OCI-LY7 (cell line): Measurements from ENCODE around the gene PAN2. TPM values are rescaled to one million over a fixed set of nuclear protein-coding genes. Genes with fewer than 3 reads are reported as not detected.

ENCODE experiments used
- BruUV-seq: library from RNA; stranded (reverse); fragments of 400-500 nt; replicated peaks from 2 replicates; lab custom pipeline; 2021; lab: Mats Ljungman, UMichigan
- CTCF ChIA-PET: fragments of 300-600 bp; sonication (Branson Sonifier 250); formaldehyde crosslinking; loops from one replicate; lab custom pipeline; 2022; ENCODE audit warnings: antibody characterized with exemption; ENCODE audit not compliant: unreplicated experiment; lab: Charles Lee
- POLR2A ChIA-PET: fragments of 300-600 bp; sonication (Branson Sonifier 250); formaldehyde crosslinking; loops from one replicate; lab custom pipeline; 2022; ENCODE audit warnings: antibody characterized with exemption; lab: Charles Lee
- DNase-seq: peaks from one replicate; pipeline ENCODE4 v3.0.0-alpha.2; 2015; ENCODE audit warnings: low spot score
- H2AFZ ChIP-seq: fragments of 200-600 bp; sonication (generic), shearing (Covaris generic); 2 replicates; pipeline ENCODE4 v1.6.1; 2014; ENCODE audit warnings: mild to moderate bottlenecking, antibody characterized with exemption, low read length, moderate library complexity
- H3K27ac ChIP-seq: fragments of 200-600 bp; sonication (generic); 2 replicates; pipeline ENCODE4 v1.5.1; 2014; ENCODE audit warnings: mixed run types, low read depth, mild to moderate bottlenecking, moderate library complexity, low read length, inconsistent platforms; ENCODE audit not compliant: poor library complexity, severe bottlenecking
- H3K36me3 ChIP-seq: fragments of 200-600 bp; sonication (generic); 2 replicates; pipeline ENCODE4 v1.6.1; 2014; ENCODE audit warnings: mild to moderate bottlenecking, antibody characterized with exemption, low read length, moderate library complexity, mixed read lengths; ENCODE audit not compliant: insufficient read depth
- H3K4me1 ChIP-seq: fragments of 200-600 bp; sonication (generic); 2 replicates; pipeline ENCODE4 v1.5.1; 2014; ENCODE audit warnings: mild to moderate bottlenecking, low read length; ENCODE audit not compliant: insufficient read depth, poor library complexity, severe bottlenecking
- H3K4me2 ChIP-seq: fragments of 200-600 bp; sonication (generic); 2 replicates; pipeline ENCODE4 v1.6.1; 2014; ENCODE audit warnings: mild to moderate bottlenecking, low read length
- H3K4me3 ChIP-seq: fragments of 200-600 bp; sonication (generic); 2 replicates; pipeline ENCODE4 v1.5.1; 2014; ENCODE audit warnings: mild to moderate bottlenecking, low read depth, low read length; ENCODE audit not compliant: poor library complexity, severe bottlenecking
- H3K79me2 ChIP-seq: fragments of 200-600 bp; sonication (generic); 2 replicates; pipeline ENCODE4 v1.6.1; 2016; ENCODE audit warnings: low read depth, mild to moderate bottlenecking, low read length, moderate library complexity, mixed read lengths; ENCODE audit not compliant: insufficient read depth
- H3K9me2 ChIP-seq: fragments of 200-600 bp; sonication (generic); 2 replicates; pipeline ENCODE4 v1.6.1; 2016; ENCODE audit warnings: mild to moderate bottlenecking, low read length, mixed read lengths; ENCODE audit not compliant: insufficient read depth
- H3K9me3 ChIP-seq: fragments of 200-600 bp; sonication (generic); 2 replicates; pipeline ENCODE4 v1.6.1; 2014; ENCODE audit warnings: mild to moderate bottlenecking, mixed run types, low read length, mixed read lengths
- H4K20me1 ChIP-seq: fragments of 200-600 bp; sonication (generic); 2 replicates; pipeline ENCODE4 v1.6.1; 2014; ENCODE audit warnings: mild to moderate bottlenecking, antibody characterized with exemption, low read length, moderate library complexity, mixed read lengths; ENCODE audit not compliant: insufficient read depth
- CTCF ChIP-seq: fragments of 200-600 bp; sonication (generic); conservative IDR thresholded peaks from 2 replicates; pipeline ENCODE4 v1.5.1; 2014; ENCODE audit warnings: mild to moderate bottlenecking, antibody characterized with exemption, low read length, moderate library complexity, mixed read lengths
- EZH2phosphoT487 ChIP-seq: fragments of 200-600 bp; sonication (generic); IDR thresholded peaks from 2 replicates; pipeline ENCODE4 v1.6.1; 2018; ENCODE audit warnings: low read depth, borderline replicate concordance, mild to moderate bottlenecking, mixed run types, antibody characterized with exemption, low read length, moderate library complexity, mixed read lengths
- intact Hi-C: fragments of 100-400 bp; cut with micrococcal nuclease; formaldehyde crosslinking; loops from one replicate; pipeline ENCODE4 v1.10.0; 2022; ENCODE audit not compliant: unreplicated experiment
- total RNA-seq, 2 experiments: library from RNA; depleted of rRNA in 1 of 2; stranded (reverse); fragments of >200 nt in 1 of 2; shearing (Covaris generic) in 1 of 2; gene quantifications; 2 replicates each; pipeline ENCODE4 v1.2.3, GENCODE V29; 2014 to 2022

Gene PAN2
- total RNA-seq, 2 experiments from 2014 or later = 106 to 117 TPM

- CTCF ChIA-PET = no interaction called here
- H3K4me2 ChIP-seq = no peak overlapping the region
- H3K9me3 ChIP-seq = no peaks in the 10 kb centered on the region
- H3K36me3 ChIP-seq = peaks cover 96% of the 10 kb centered on the region
- H3K4me3 ChIP-seq = no peak overlapping the region
- H4K20me1 ChIP-seq = no peaks in the 10 kb centered on the region
- no peak for TF ChIP-seq CTCF
- no peak for TF ChIP-seq EZH2phosphoT487
- H3K9me2 ChIP-seq = no peaks in the 10 kb centered on the region
- no peak for DNase-seq
- no peak overlapping the region for H3K27ac ChIP-seq
- intact Hi-C loops = no loop called here
- no peaks in the 10 kb centered on the region for H3K4me1 ChIP-seq
- BruUV-seq = no TSS peak
- POLR2A ChIA-PET = no interaction called here
- no peak overlapping the region for H2AFZ ChIP-seq
- H3K79me2 ChIP-seq = peaks cover 12% of the 10 kb centered on the region; the same call in 1 of the 2 replicates
These were observed 51.8 kb downstream of the PAN2 start for GRCh38 chr12:56282030-56282429.

- Histone ChIP-seq H3K36me3 (peaks cover 95% of the 10 kb centered on the region), H3K4me1 (no peaks in the 10 kb centered on the region), H3K27ac (no peak overlapping the region), H3K9me3 (no peaks in the 10 kb centered on the region), H4K20me1 (no peaks in the 10 kb centered on the region), H3K4me3 (no peak overlapping the region), H2AFZ (no peak overlapping the region), H3K4me2 (no peak overlapping the region), H3K79me2 (peaks cover 2% of the 10 kb centered on the region; the same call in 1 of the 2 replicates), H3K9me2 (no peaks in the 10 kb centered on the region)
- BruUV-seq = no TSS peak
- no peak for DNase-seq
- intact Hi-C loops = no loop called here
- CTCF ChIA-PET = interaction anchor here (0.6 kb wide), 1 partner anchor 180 kb away, joined by 3 read pairs; no protein-coding TSS in a partner anchor
- POLR2A ChIA-PET = interaction anchor here (0.7 kb wide), 1 partner anchor 57 kb away, joined by 3 read pairs; no protein-coding TSS in a partner anchor
- TF ChIP-seq CTCF (no peak), EZH2phosphoT487 (no peak)
These were observed 53.0 kb downstream of the PAN2 start for GRCh38 chr12:56280849-56281248.

GRCh38 chr12:56278905-56279304 is 54.9 kb downstream of the PAN2 start:
- BruUV-seq = no TSS peak
- H3K36me3 ChIP-seq = peaks cover 97% of the 10 kb centered on the region
- TF ChIP-seq EZH2phosphoT487 = no peak
- intact Hi-C loops = no loop called here
- H2AFZ ChIP-seq = no peak overlapping the region
- no peak overlapping the region for H3K4me2 ChIP-seq
- ChIA-PET CTCF (no interaction called here), POLR2A (interaction anchor here (0.5 to 0.6 kb wide), 2 partner anchors 53 to 172 kb away, joined by 3 to 5 read pairs; no protein-coding TSS in a partner anchor)
- H3K9me2 ChIP-seq = no peaks in the 10 kb centered on the region
- H3K4me3 ChIP-seq = no peak overlapping the region
- no peaks in the 10 kb centered on the region for H3K4me1 ChIP-seq
- no peaks in the 10 kb centered on the region for H3K9me3 ChIP-seq
- DNase-seq = no peak
- no peaks in the 10 kb centered on the region for H4K20me1 ChIP-seq
- H3K79me2 ChIP-seq = no peaks in the 10 kb centered on the region
- no peak overlapping the region for H3K27ac ChIP-seq
